Astrocyte (in vitro differentiated cells and primary cell): ENCODE results near the gene IPPK.

Experiments used
- CTCF ChIP-seq: IDR thresholded peaks from 2 replicates; pipeline ENCODE4 v1.5.1; 2011; ENCODE audit warnings: low read depth, mild to moderate bottlenecking, inconsistent platforms, low read length, moderate library complexity; ENCODE audit not compliant: insufficient read depth
- EZH2 ChIP-seq: IDR thresholded peaks from 2 replicates; pipeline ENCODE4 v1.6.1; 2012; ENCODE audit warnings: mild to moderate bottlenecking, low read length, inconsistent platforms; ENCODE audit not compliant: insufficient read depth

- TF ChIP-seq CTCF = no peak
- TF ChIP-seq EZH2 = no peak
Observed at GRCh38 chr9:92696619-92697018, 26.7 kb upstream of the IPPK start.
